Measurements from ENCODE around the gene XAB2. TPM values are rescaled to one million over a fixed set of nuclear protein-coding genes. Genes with fewer than 3 reads are reported as not detected.

XAB2 gene
- total RNA-seq, 1 donor from 2014 or later: 32.8 TPM

- Mint-ChIP-seq H3K4me3 (ENCODE audit: unreplicated experiment) (peak overlapping the region; percentile 84), H3K27me3 (ENCODE audit: unreplicated experiment) (peaks cover 17% of the 10 kb centered on the region), H3K27ac (ENCODE audit: unreplicated experiment) (no peak overlapping the region), H3K36me3 (ENCODE audit: unreplicated experiment) (no peaks in the 10 kb centered on the region), H3K9me3 (ENCODE audit: unreplicated experiment) (peaks cover 6% of the 10 kb centered on the region), H3K4me1 (ENCODE audit: low read depth, unreplicated experiment) (peaks cover 9% of the 10 kb centered on the region)
- DNase-seq: no peak
- TF ChIP-seq CTCF (IDR thresholded peaks at IDR 0.05; ENCODE audit: partially characterized antibody, unreplicated experiment): no peak
These were observed 31.7 kb downstream of the XAB2 start for GRCh38 chr19:7597689-7598088.

- TF ChIP-seq CTCF (IDR thresholded peaks at IDR 0.05; ENCODE audit: partially characterized antibody, unreplicated experiment): no peak
- no peak overlapping the region for H3K27ac Mint-ChIP-seq (ENCODE audit: unreplicated experiment)
- H3K9me3 Mint-ChIP-seq (ENCODE audit: unreplicated experiment): peaks cover 6% of the 10 kb centered on the region
- H3K4me3 Mint-ChIP-seq (ENCODE audit: unreplicated experiment): peak overlapping the region; percentile 84
- peaks cover 9% of the 10 kb centered on the region for H3K4me1 Mint-ChIP-seq (ENCODE audit: low read depth, unreplicated experiment)
- H3K36me3 Mint-ChIP-seq (ENCODE audit: unreplicated experiment): no peaks in the 10 kb centered on the region
- H3K27me3 Mint-ChIP-seq (ENCODE audit: unreplicated experiment): peaks cover 13% of the 10 kb centered on the region
- DNase-seq: no peak
These were observed 33.0 kb downstream of the XAB2 start for GRCh38 chr19:7596211-7596937.

- Mint-ChIP-seq H3K4me1 (ENCODE audit: low read depth, unreplicated experiment) (peaks cover 9% of the 10 kb centered on the region), H3K9me3 (ENCODE audit: unreplicated experiment) (peaks cover 6% of the 10 kb centered on the region), H3K27ac (ENCODE audit: unreplicated experiment) (peak within 1 kb of the TSS; percentile 36), H3K4me3 (ENCODE audit: unreplicated experiment) (peak within 1 kb of the TSS; percentile 84), H3K36me3 (ENCODE audit: unreplicated experiment) (no peaks in the 10 kb centered on the region), H3K27me3 (ENCODE audit: unreplicated experiment) (peaks cover 13% of the 10 kb centered on the region)
- no peak for TF ChIP-seq CTCF (IDR thresholded peaks at IDR 0.05; ENCODE audit: partially characterized antibody, unreplicated experiment)
- DNase-seq: peak; percentile 74
These were observed 33.7 kb downstream of the XAB2 start, which contains the start of gene CAMSAP3 for GRCh38 chr19:7595466-7596133. Gene CAMSAP3, plus strand, starts transcription at chr19:7595863. Its CDS starts 140 bp downstream, at chr19:7596003.

GRCh38 chr19:7590256-7590655 lies 39.1 kb downstream of the XAB2 start:
- TF ChIP-seq CTCF (IDR thresholded peaks at IDR 0.05; ENCODE audit: partially characterized antibody, unreplicated experiment): no peak
- peaks cover 2% of the 10 kb centered on the region for H3K4me1 Mint-ChIP-seq (ENCODE audit: low read depth, unreplicated experiment)
- H3K9me3 Mint-ChIP-seq (ENCODE audit: unreplicated experiment): peaks cover 6% of the 10 kb centered on the region
- H3K4me3 Mint-ChIP-seq (ENCODE audit: unreplicated experiment): no peak overlapping the region
- H3K27me3 Mint-ChIP-seq (ENCODE audit: unreplicated experiment): peaks cover 7% of the 10 kb centered on the region
- no peak overlapping the region for H3K27ac Mint-ChIP-seq (ENCODE audit: unreplicated experiment)
- no peak for DNase-seq
- H3K36me3 Mint-ChIP-seq (ENCODE audit: unreplicated experiment): no peaks in the 10 kb centered on the region

GRCh38 chr19:7589822-7590221 lies 39.5 kb downstream of the XAB2 start:
- peaks cover 4% of the 10 kb centered on the region for H3K9me3 Mint-ChIP-seq (ENCODE audit: unreplicated experiment)
- no peaks in the 10 kb centered on the region for H3K36me3 Mint-ChIP-seq (ENCODE audit: unreplicated experiment)
- H3K27ac Mint-ChIP-seq (ENCODE audit: unreplicated experiment): no peak overlapping the region
- DNase-seq: no peak
- no peak for TF ChIP-seq CTCF (IDR thresholded peaks at IDR 0.05; ENCODE audit: partially characterized antibody, unreplicated experiment)
- H3K4me3 Mint-ChIP-seq (ENCODE audit: unreplicated experiment): no peak overlapping the region
- no peaks in the 10 kb centered on the region for H3K4me1 Mint-ChIP-seq (ENCODE audit: low read depth, unreplicated experiment)
- H3K27me3 Mint-ChIP-seq (ENCODE audit: unreplicated experiment): peaks cover 5% of the 10 kb centered on the region
